IPS-18a (cell line): Measurements from ENCODE around the gene ESPNL.
"Not testable (repeated sequence)": the region's sequence is repeated elsewhere in the genome, so short reads cannot be mapped to it uniquely, and the experiment has no call there.

Experiments used
- H3K27ac ChIP-seq: one replicate; pipeline ENCODE4 v1.5.1; 2013; ENCODE audit warnings: low read length
- H3K27me3 ChIP-seq: one replicate; pipeline ENCODE4 v1.6.1; 2013; ENCODE audit warnings: mild to moderate bottlenecking, low read length; ENCODE audit not compliant: control insufficient read depth, insufficient read depth
- H3K36me3 ChIP-seq: one replicate; pipeline ENCODE4 v1.6.1; 2013; ENCODE audit warnings: low read depth, low read length; ENCODE audit not compliant: control insufficient read depth
- H3K4me1 ChIP-seq: one replicate; pipeline ENCODE4 v1.6.1; 2013; ENCODE audit warnings: low read depth, low read length; ENCODE audit not compliant: control insufficient read depth
- H3K4me3 ChIP-seq: one replicate; pipeline ENCODE4 v1.5.1; 2013; ENCODE audit warnings: low read length
- H3K9ac ChIP-seq: one replicate; pipeline ENCODE4 v1.6.1; 2013; ENCODE audit warnings: mild to moderate bottlenecking, low read length, moderate library complexity
- H3K9me3 ChIP-seq: one replicate; pipeline ENCODE4 v1.6.1; 2013; ENCODE audit warnings: low read depth, low read length; ENCODE audit not compliant: control insufficient read depth

ESPNL gene

GRCh38 chr2:238114851-238115660 lies 14.9 kb downstream of the ESPNL start:
- Histone ChIP-seq H3K9ac (no peak overlapping the region), H3K9me3 (no peaks in the 10 kb centered on the region), H3K27ac (no peak overlapping the region), H3K36me3 (no peaks in the 10 kb centered on the region), H3K4me1 (no peaks in the 10 kb centered on the region), H3K27me3 (no peaks in the 10 kb centered on the region), H3K4me3 (no peak overlapping the region)

DNA sequence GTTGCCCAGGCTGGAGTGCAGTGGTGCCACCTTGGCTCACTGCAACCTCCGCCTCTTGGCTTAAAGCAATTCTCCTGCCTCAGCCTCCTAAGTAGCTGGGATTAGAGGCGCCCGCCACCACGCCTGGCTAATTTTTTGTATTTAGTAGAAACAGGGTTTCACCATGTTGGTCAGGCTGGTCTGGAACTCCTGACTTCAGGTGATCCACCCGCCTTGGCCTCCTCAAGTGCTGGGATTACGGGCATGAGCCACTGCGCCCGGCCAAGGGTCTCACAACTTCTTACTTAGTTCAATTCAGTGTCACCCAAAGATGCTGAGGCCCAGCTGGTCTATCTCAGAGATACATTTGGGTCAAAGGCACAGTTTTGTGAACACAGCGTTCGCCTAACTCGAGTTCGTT lies 15.6 kb downstream of the ESPNL start:
- H3K27me3 ChIP-seq, H3K4me1 ChIP-seq, H3K9me3 ChIP-seq, H3K36me3 ChIP-seq, H3K4me3 ChIP-seq, H3K9ac ChIP-seq, H3K27ac ChIP-seq: not testable (repeated sequence)

- Histone ChIP-seq H3K4me3 (no peak overlapping the region), H3K27me3 (no peaks in the 10 kb centered on the region), H3K36me3 (no peaks in the 10 kb centered on the region), H3K27ac (no peak overlapping the region), H3K9ac (no peak overlapping the region), H3K4me1 (no peaks in the 10 kb centered on the region), H3K9me3 (no peaks in the 10 kb centered on the region)
Observed at GRCh38 chr2:238116298-238117198, 16.4 kb downstream of the ESPNL start.

DNA sequence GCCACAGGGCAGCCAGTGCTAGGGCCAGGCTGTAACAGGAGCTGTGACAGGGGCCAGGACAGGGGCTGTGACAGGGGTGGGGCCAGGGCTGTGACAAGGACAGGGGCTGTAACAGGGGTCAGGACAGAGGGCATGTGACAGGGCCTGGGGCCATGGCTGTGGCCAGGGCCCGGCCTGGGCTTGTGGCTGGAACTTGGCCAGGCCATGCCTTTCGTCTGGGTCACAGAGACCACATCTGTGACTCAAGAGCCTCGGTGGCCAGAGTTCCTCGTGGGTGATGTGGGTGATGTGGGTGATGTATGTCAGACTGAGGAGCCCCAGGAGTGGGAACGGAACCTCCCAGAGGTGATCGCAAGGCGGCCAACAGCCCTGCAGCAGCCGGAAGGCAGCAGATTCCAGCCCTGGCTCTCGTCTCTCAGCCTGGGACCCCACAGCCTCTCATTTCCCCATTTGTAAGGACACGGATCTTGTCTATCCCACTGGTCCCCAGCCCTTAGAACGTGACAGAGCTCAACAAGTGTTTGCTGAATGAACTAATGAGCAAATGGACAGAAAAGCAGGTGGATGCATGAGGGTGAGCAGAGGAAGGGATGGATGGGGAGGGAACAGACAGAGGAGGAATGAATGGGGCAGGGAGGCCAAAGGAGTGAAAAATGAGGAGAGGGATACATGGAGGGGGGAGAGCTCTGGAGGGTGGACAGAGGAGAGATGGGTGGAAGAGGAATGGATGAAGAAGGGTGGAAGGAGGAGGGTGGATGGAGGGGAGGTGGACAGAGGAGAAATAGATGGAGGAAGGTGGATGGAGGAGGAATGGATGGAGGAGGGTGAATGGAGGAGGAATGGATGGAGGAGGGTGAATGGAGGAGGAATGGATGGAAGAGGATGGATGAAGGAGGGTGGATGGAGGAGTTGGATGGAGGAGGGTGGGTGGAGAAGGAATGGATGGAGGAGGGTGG lies 17.3 kb downstream of the ESPNL start:
- no peaks in the 10 kb centered on the region for H3K36me3 ChIP-seq

GRCh38 chr2:238119756-238120462 lies 19.8 kb downstream of the ESPNL start:
- no peak overlapping the region for H3K9ac ChIP-seq
- no peak overlapping the region for H3K27ac ChIP-seq
- no peak overlapping the region for H3K4me3 ChIP-seq
- no peaks in the 10 kb centered on the region for H3K36me3 ChIP-seq
- no peaks in the 10 kb centered on the region for H3K27me3 ChIP-seq
- no peaks in the 10 kb centered on the region for H3K9me3 ChIP-seq
- no peaks in the 10 kb centered on the region for H3K4me1 ChIP-seq

More for the DNA sequence above, 17.3 kb downstream of the ESPNL start:
- Histone ChIP-seq H3K4me3 (no peak overlapping the region), H3K9ac (no peak overlapping the region), H3K9me3 (no peaks in the 10 kb centered on the region), H3K27me3 (no peaks in the 10 kb centered on the region), H3K27ac (no peak overlapping the region), H3K4me1 (no peaks in the 10 kb centered on the region)

GRCh38 chr2:238120463-238121298 lies 20.5 kb downstream of the ESPNL start:
- Histone ChIP-seq H3K9me3 (no peaks in the 10 kb centered on the region), H3K27ac (no peak overlapping the region), H3K36me3 (no peaks in the 10 kb centered on the region), H3K9ac (no peak overlapping the region), H3K4me1 (no peaks in the 10 kb centered on the region), H3K4me3 (no peak overlapping the region), H3K27me3 (no peaks in the 10 kb centered on the region)

GRCh38 chr2:238121511-238122286 lies 21.6 kb downstream of the ESPNL start:
- Histone ChIP-seq H3K9me3 (no peaks in the 10 kb centered on the region), H3K9ac (no peak overlapping the region), H3K27me3 (no peaks in the 10 kb centered on the region), H3K4me1 (no peaks in the 10 kb centered on the region), H3K27ac (no peak overlapping the region), H3K36me3 (no peaks in the 10 kb centered on the region), H3K4me3 (no peak overlapping the region)

GRCh38 chr2:238122287-238123217 lies 22.4 kb downstream of the ESPNL start:
- no peak overlapping the region for H3K4me3 ChIP-seq
- no peak overlapping the region for H3K9ac ChIP-seq
- H3K27me3 ChIP-seq: no peaks in the 10 kb centered on the region
- no peaks in the 10 kb centered on the region for H3K4me1 ChIP-seq
- no peaks in the 10 kb centered on the region for H3K36me3 ChIP-seq
- no peaks in the 10 kb centered on the region for H3K9me3 ChIP-seq
- no peak overlapping the region for H3K27ac ChIP-seq
